GM18868 (cell line): Measurements from ENCODE around the gene SMIM9.
"Not testable (repeated sequence)": the region's sequence is repeated elsewhere in the genome, so short reads cannot be mapped to it uniquely, and the experiment has no call there.

Experiments used
- ATAC-seq: cut with Tn5 transposase; IDR thresholded peaks from one replicate; pipeline ENCODE4 v1.9.1; 2021; ENCODE audit warnings: mild to moderate bottlenecking, moderate library complexity; ENCODE audit not compliant: unreplicated experiment

The SMIM9 gene

GRCh38 chrX:154816326-154816898, 18.1 kb downstream of the SMIM9 start:
- not testable (repeated sequence) for ATAC-seq

- no peak for ATAC-seq
Measured at GRCh38 chrX:154815274-154815818, 19.1 kb downstream of the SMIM9 start.

GRCh38 chrX:154813801-154814200, 20.7 kb downstream of the SMIM9 start:
- ATAC-seq: no peak

GRCh38 chrX:154812341-154813101, 21.9 kb downstream of the SMIM9 start:
- ATAC-seq: no peak

GRCh38 chrX:154809939-154810665, 24.4 kb downstream of the SMIM9 start:
- ATAC-seq: no peak

GRCh38 chrX:154806837-154807501, 27.5 kb downstream of the SMIM9 start:
- no peak for ATAC-seq

- ATAC-seq: no peak
Measured at GRCh38 chrX:154805696-154806091, 28.8 kb downstream of the SMIM9 start.

GRCh38 chrX:154804957-154805695, 29.3 kb downstream of the SMIM9 start, which contains the start of gene MPP1:
MPP1 (minus strand) TSS chrX:154805485; CDS start chrX:154805373, 112 bp downstream.
- ATAC-seq: peak; percentile 96

GRCh38 chrX:154804261-154804956, 30.1 kb downstream of the SMIM9 start:
- no peak for ATAC-seq

- ATAC-seq: no peak
Measured at GRCh38 chrX:154802947-154803346, 31.5 kb downstream of the SMIM9 start.

- no peak for ATAC-seq
Measured at GRCh38 chrX:154800478-154801210, 33.8 kb downstream of the SMIM9 start.

GRCh38 chrX:154799556-154800348, 34.7 kb downstream of the SMIM9 start:
- ATAC-seq: no peak

- no peak for ATAC-seq
Measured at GRCh38 chrX:154797006-154797405, 37.5 kb downstream of the SMIM9 start.

- no peak for ATAC-seq
Measured at GRCh38 chrX:154795016-154795415, 39.4 kb downstream of the SMIM9 start.

- no peak for ATAC-seq
Measured at GRCh38 chrX:154793084-154793795, 41.2 kb downstream of the SMIM9 start.

GRCh38 chrX:154791939-154792338, 42.5 kb downstream of the SMIM9 start:
- no peak for ATAC-seq

- ATAC-seq: no peak
Measured at GRCh38 chrX:154791467-154791866, 43.0 kb downstream of the SMIM9 start.

- no peak for ATAC-seq
Measured at GRCh38 chrX:154785716-154786115, 48.7 kb downstream of the SMIM9 start.
